Inflammatory macrophage treated with lipopolysaccharide for 4 hours (primary cell): Measurements from ENCODE around the gene HOXB4.

Experiments used
- DNase-seq: peaks from one replicate; pipeline ENCODE4 v3.0.0-alpha.2; 2020

The HOXB4 gene

GRCh38 chr17:48558057-48558830 lies 19.9 kb downstream of the HOXB4 start:
- no peak for DNase-seq

DNA sequence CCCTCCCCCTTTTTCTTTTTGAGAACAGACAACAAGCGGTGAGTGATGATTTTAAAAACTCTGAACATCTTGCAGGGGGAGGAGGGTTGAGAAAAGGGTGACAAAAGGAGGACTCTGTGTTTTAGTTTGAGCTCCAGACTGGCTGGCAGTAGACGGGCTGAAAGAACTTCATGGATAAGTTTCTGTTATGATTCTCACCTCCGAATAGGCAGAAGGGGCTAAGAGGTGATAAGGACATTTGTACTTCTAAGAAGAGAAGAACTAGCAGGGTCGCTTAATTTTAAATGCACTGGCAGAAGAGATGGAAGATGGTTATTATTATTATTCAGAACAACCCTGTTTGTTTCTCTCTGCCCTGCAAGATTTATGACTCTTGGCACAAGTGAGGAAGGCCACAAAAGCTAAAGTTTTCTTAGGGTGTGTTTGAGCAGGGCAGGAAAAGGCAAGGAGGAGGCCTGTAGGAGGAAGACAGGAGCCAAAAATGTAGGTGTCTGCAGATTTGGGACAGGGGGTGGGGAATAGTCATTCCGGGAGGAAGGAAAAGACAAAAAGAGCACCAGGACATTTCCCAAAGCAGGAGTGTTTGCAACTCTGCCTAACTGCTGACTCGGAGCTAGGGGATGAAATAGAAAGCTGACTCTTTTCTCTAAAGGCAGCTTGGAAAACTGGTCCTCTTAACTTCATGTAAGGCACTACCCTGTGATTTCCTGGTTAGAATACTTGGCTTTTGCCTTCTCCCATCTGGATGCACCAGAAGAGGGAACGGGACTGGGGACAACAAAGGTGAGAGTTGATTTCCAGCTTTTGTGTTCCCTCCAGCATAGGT lies 21.4 kb downstream of the HOXB4 start:
- no peak for DNase-seq

- no peak for DNase-seq
These were observed 21.9 kb downstream of the HOXB4 start for GRCh38 chr17:48556229-48556575.

DNA sequence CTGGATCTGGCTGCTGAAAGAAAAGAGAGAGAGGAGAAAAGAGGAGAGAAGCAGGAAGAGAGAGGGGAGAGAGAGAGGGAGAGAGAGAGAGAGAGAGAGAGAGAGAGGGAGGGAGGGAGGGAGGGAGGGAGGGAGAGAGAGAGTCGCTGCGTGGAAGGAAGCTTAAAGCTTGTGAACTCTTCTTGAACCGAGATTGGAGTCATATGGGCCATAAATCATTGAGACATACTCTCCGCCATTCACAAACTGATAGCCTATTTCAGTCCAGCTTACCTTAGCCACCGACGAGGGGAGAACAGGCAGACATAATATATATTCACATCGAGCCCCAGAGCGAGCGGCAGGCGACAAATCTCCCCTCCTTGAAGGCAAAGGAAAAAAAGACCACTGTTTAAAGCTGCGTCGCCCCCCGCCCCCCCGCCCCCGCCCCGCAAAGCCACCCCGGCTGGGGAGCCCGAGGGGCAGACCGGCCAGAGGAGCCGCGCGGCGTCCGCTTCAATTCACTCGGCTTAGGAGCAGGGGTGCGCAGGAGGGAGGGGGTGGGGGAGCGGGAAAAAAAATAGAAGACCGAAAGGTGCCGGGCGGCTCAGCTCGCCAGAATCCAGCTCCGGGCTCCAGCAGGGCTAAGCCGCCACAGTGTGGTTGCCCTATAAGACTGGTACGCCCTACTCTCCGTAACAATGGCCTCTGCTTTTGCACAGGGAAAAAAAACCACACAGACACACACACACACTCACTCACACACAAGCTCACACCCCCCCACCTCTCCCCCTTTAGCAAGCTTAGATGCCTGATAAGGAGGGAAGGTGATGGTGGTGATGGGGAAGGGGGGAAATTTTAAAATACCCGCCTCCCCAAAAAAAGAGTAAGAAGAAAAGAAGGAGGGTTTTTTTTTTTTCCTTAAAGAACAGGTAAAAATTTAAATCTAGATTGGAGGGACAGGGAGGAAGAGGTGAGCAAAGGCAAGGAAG lies 22.6 kb downstream of the HOXB4 start:
- DNase-seq = no peak

GRCh38 chr17:48554412-48555257 lies 23.5 kb downstream of the HOXB4 start:
- no peak for DNase-seq

- no peak for DNase-seq
These were observed 24.3 kb downstream of the HOXB4 start for GRCh38 chr17:48553826-48554225.

DNA sequence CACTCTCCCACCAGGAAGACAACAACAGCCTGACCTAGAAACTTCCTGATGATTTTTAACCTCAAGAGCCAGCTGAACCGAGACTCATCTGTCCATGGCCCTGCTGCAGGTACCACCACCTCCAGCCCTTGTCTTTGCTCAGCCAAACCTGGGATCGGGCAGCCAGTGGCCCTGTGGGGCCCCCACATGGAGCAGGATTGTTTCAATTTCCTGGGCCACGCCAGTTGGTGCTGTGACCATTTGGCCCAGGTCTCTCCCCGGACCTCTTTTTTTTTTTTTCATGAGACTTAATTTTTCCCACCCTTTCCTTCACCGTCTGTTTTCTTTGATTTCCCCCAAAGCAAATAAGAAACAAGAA lies 25.0 kb downstream of the HOXB4 start:
- no peak for DNase-seq

DNA sequence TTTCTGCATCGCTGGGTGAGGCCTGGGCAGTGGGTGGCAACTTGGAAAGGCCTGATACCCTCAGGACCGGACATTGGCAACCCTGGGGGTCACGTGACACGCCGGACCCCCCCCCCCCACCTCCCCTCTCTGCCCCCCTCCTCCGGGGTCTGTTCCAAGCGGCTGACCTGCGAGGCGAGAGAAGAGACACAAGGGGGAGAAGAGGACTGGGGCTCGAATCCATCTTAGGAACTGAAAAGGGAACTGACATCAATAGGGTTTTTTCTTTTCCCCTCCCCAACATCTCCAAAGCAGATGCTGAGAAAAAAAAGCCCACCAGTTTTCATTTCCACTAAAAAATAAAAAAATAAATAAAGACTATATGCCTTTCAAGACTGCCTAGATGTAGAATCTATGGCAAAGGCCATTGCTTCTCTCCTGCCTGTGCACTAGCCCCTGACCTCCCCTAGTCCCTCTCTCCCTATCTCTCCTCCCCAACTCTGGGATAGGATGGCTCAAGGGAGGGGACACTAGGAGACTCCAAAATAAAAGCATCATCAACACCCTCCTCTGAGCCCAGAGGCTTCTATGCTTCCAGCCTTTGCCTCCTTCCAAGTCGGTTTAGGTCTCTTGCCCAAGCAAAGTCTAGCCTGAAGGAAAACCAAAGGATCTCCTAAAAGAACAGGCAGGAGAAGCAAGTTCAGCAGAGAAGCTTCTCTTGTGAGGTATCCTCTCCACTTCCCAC lies 25.5 kb downstream of the HOXB4 start:
- no peak for DNase-seq

GRCh38 chr17:48551596-48552465 lies 26.3 kb downstream of the HOXB4 start:
- DNase-seq = no peak

GRCh38 chr17:48551214-48551555 lies 27.0 kb downstream of the HOXB4 start:
- no peak for DNase-seq

GRCh38 chr17:48550502-48551213 lies 27.5 kb downstream of the HOXB4 start:
- no peak for DNase-seq

GRCh38 chr17:48549914-48550501 lies 28.1 kb downstream of the HOXB4 start:
- no peak for DNase-seq

DNA sequence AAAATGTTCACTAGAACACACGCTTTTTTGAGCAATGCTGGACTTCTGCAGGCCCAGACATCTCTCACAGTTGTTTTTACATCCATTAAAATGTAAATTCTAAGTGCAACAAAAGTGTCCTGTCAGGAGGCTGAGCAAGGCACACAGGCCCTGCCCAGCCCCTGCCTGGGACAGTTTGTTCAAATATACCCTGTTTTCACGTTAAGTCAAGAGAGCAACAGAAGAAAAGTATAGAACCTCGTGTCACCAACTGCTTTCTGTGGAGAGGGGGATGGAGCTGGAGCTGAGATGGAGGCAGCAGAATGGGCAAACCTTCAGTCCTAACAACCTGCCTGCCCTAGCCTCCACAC lies 28.9 kb downstream of the HOXB4 start:
- DNase-seq = no peak

DNA sequence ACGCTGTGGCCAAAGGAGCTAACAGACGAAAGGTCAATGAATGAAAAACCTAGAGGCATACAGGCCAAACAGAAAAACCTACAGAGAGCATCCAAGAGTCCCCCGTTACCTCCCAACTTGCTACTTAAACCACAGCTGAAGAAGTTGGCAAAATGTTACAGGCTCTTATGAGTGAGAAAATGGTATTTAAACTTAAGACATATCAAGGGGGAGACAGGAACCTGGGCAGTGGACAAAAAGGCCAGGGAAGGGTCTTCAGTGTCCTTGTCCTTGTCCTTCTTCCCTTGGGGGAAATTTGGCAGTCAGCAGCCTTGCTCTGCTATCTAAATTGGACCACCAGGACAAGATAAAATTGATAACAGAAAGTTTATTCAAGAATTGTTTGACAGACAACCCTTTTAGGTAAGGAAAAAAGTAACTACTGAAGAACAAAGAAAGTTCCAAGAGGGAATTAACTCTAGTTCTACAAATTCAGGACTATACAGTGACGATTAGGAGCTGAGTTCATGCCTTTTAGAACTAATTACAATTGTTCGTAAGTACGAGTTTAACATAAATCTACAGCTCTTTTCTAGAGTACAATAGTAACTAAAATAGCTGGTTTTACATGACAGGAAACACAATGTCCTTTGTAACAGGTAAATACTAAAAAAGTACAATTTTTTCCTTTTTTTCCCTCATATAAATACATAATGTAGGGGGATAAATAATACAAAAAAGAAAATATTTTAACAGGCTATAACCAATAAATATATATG lies 29.4 kb downstream of the HOXB4 start:
- DNase-seq = no peak

DNA sequence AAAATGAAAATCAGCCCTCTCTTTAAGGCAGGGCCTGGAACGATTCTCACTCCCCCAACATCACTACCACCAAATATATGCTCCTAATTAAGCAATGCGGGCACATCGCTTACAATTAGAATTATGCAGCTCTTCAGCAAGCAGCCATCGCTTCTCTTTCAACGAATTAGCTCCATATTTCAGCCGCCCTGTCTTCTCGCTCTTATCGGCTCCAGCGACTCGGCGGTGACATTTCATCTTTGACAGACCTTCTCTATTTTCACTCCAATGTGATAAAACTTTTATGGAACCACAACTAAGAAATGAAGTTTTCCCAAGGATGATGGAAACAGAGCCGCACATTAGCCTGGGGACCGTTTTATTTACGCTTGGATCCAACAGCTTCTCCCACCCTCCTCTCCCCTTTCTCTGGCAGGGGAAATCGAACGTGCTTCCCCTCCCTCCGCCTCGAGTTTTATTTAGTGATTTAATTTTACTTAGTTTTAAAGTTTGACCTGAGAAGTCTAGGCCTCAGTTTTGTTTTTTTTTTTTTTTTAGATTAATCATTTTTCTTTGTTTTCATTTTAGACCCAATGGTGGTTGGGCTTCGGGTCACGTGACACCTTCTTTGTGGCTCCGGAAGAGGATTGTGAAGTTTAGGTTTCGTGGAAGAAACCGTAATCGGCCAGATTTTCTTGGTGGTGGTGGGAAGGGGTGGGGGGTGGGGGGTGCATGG lies 30.2 kb downstream of the HOXB4 start:
- DNase-seq = peak; percentile 18

DNA sequence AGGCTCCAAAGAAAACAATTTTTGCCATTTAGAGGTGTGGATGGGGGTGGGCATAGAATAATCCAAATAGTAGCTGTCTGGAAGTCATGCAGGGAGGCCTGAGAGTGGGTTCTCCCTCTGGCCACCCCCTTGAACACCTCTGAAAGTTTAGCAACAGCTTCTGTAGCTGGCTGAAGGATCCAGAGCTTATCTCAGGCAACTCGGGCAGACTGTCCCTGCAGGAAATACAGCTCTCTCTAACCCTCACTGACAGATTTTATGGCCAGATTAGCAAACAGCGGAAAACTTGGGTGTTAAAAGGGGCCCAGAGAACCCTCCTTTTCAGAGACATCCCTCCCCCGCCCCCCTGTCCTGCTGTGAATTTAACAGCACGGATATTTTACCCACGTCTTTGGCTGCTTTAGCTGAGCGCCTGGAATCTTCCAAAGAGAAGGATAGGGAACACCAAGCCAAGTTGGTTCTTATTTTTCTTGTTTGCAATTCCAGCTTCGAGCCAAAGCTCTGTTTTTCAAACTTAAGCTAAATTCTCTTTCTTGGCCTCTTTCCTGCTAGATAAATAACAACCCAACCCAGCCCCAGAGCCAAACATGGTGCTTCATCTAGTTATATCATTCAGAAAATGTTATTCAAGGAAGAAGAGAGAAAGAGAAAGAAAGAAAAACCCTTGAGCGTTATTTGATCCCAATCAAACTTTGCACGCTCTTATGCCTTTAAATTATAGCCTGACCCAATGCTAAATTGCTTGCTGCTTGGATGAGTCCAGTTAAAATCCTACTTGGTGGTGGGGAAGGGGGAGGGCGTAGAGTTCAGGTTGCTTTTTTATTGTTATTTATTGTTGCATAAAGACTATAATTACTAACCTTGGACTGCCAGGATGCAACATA lies 31.0 kb downstream of the HOXB4 start:
- DNase-seq = no peak
